Dermis blood vessel endothelial cell (primary cell): ENCODE data around the gene FBXO33. TPM values are rescaled to one million over a fixed set of nuclear protein-coding genes. Genes with fewer than 3 reads are reported as not detected.

Experiments
- DNase-seq: peaks from one replicate; pipeline ENCODE4 v3.0.0; 2010
- total RNA-seq: library from RNA; depleted of rRNA; stranded (reverse); fragments of >200 nt; gene quantifications from 2 replicates; pipeline ENCODE4 v1.2.3, GENCODE V29; 2014

Gene FBXO33
- 20.4 and 21.4 TPM in 2 replicates for total RNA-seq

- DNase-seq = peak; percentile 97
Observed at GRCh38 chr14:39432179-39432618, at the start of gene FBXO33. FBXO33 (minus strand) TSS chr14:39432433; CDS start chr14:39432162, 271 bp downstream.

- no peak for DNase-seq
Observed at GRCh38 chr14:39474416-39474911, 42.2 kb upstream of the FBXO33 start.

- DNase-seq = no peak
Observed at GRCh38 chr14:39472078-39472477, 39.8 kb upstream of the FBXO33 start.

- peak; percentile 34 for DNase-seq
Observed at GRCh38 chr14:39469094-39469710, 37.0 kb upstream of the FBXO33 start.

GRCh38 chr14:39467889-39468524, 35.8 kb upstream of the FBXO33 start:
- peak; percentile 47 for DNase-seq

GRCh38 chr14:39459795-39460478, 27.7 kb upstream of the FBXO33 start:
- no peak for DNase-seq

GRCh38 chr14:39456702-39457250, 24.5 kb upstream of the FBXO33 start:
- no peak for DNase-seq

- no peak for DNase-seq
Observed at GRCh38 chr14:39454906-39455539, 22.8 kb upstream of the FBXO33 start.

- DNase-seq = no peak
Observed at GRCh38 chr14:39452680-39453079, 20.4 kb upstream of the FBXO33 start.

- DNase-seq = no peak
Observed at GRCh38 chr14:39451811-39452210, 19.6 kb upstream of the FBXO33 start.

- DNase-seq = no peak
Observed at GRCh38 chr14:39447175-39447661, 15.0 kb upstream of the FBXO33 start.

GRCh38 chr14:39446131-39446744, 14.0 kb upstream of the FBXO33 start:
- no peak for DNase-seq

GRCh38 chr14:39442293-39442692, 10.1 kb upstream of the FBXO33 start:
- DNase-seq = no peak

GRCh38 chr14:39441805-39442204, 9.6 kb upstream of the FBXO33 start:
- no peak for DNase-seq

- no peak for DNase-seq
Observed at GRCh38 chr14:39440975-39441374, 8.7 kb upstream of the FBXO33 start.

- no peak for DNase-seq
Observed at GRCh38 chr14:39435241-39435640, 3.0 kb upstream of the FBXO33 start.

- DNase-seq = no peak
Observed at GRCh38 chr14:39434401-39434800, 2.2 kb upstream of the FBXO33 start.

- DNase-seq = no peak
Observed at GRCh38 chr14:39433452-39433813, 1.2 kb upstream of the FBXO33 start.

- peak; percentile 81 for DNase-seq
Observed at GRCh38 chr14:39432619-39433451, 602 bp upstream of the FBXO33 start.

- DNase-seq = peak; percentile 51
Observed at GRCh38 chr14:39431416-39432178, 636 bp downstream of the FBXO33 start.
